Heart right ventricle (tissue), 16 donors: ENCODE data around the gene FMNL3. TPM values are rescaled to one million over a fixed set of nuclear protein-coding genes. Genes with fewer than 3 reads are reported as not detected.
A peak's percentile ranks its signal among the peaks of the same experiment; 100 is the strongest.

Source experiments
- ATAC-seq, 8 donors: fragments of 200-7000 bp; cut with Tn5 transposase; one replicate each; pipeline ENCODE4 v1.9.1; 2020; ENCODE audit warnings: mild to moderate bottlenecking in 8 of 8, moderate library complexity in 8 of 8, moderate number of reproducible peaks in 1 of 8
- DNase-seq, 2 donors: peaks; one replicate each; pipeline ENCODE4 v3.0.0-alpha.2; 2020
- H3K27ac ChIP-seq, 10 donors: fragments of 200-600 bp; sonication (generic) in 2 of 10; one replicate each; pipeline versions ENCODE4 v1.5.0 to v1.8.0; 2020 to 2022; ENCODE audit warnings: mild to moderate bottlenecking in 3 of 10
- H3K27me3 ChIP-seq, 7 donors: fragments of 200-600 bp; one replicate each; pipeline ENCODE4 v1.8.0; 2021 to 2022; ENCODE audit warnings: mild to moderate bottlenecking in 2 of 7
- H3K36me3 ChIP-seq, 9 donors: fragments of 200-600 bp; sonication (generic) in 1 of 9; one replicate each; pipeline versions ENCODE4 v1.5.0 to v1.8.0; 2020 to 2022; ENCODE audit warnings: mild to moderate bottlenecking in 2 of 9
- H3K4me1 ChIP-seq, 9 donors: fragments of 200-600 bp; sonication (generic) in 1 of 9; one replicate each; pipeline versions ENCODE4 v1.5.0 to v1.8.0; 2020 to 2022; ENCODE audit warnings: mild to moderate bottlenecking in 4 of 9
- H3K4me3 ChIP-seq, 10 donors: fragments of 200-600 bp; sonication (generic) in 2 of 10; one replicate each; pipeline versions ENCODE4 v1.5.0 to v1.8.0; 2020 to 2022; ENCODE audit warnings: mild to moderate bottlenecking in 7 of 10, moderate library complexity in 2 of 10
- H3K9me3 ChIP-seq, 11 donors: fragments of 200-600 bp in 10 of 11; sonication (generic) in 2 of 11; one replicate each; pipeline versions ENCODE4 v1.5.0 to v1.8.0; 2013 to 2022; ENCODE audit warnings: mild to moderate bottlenecking in 2 of 11, control low read depth in 1 of 11, moderate library complexity in 1 of 11
- WGBS, 2 donors: extraction: QIAGEN DNeasy Blood & Tissue Kit; methylation state at CpG; one replicate each; pipeline ENCODE4 v1.1.7; 2013; ENCODE audit warnings: inconsistent platforms in 1 of 2; 5-methylcytosine and 5-hydroxymethylcytosine counted together
- intact Hi-C, 10 donors: fragments of 100-400 bp; cut with DNase I; formaldehyde crosslinking; loops; one replicate each; pipeline versions ENCODE4 v1.11.1 to v1.14.2; 2022
- polyA plus RNA-seq, 2 donors: library from polyadenylated mRNA; stranded (reverse); fragments of 200-250 nt; gene quantifications; one replicate each; pipeline ENCODE4 v1.2.3, GENCODE V29; 2013
- total RNA-seq, 10 donors: library from RNA; stranded (reverse); fragmentation: NEBNext Ultra II Directional in 3 of 10; extraction: Animal tissue kit (Norgen Biotek cat#: 25700) in 3 of 10; gene quantifications; one replicate each; pipeline versions ENCODE4 v1.2.1 to v1.2.4, GENCODE V29; 2021 to 2023
- TF ChIP-seq, protein P1 (sequence below), 9 donors: fragments of 200-600 bp; sonication (generic) in 2 of 9; IDR thresholded peaks; one replicate each; pipeline versions ENCODE4 v1.5.0 to v1.8.0; 2021 to 2022; ENCODE audit warnings: antibody characterized with exemption in 9 of 9, mild to moderate bottlenecking in 5 of 9, moderate library complexity in 1 of 9
- donor health status: Arrhythmogenic right ventricular cardiomyopathy.
- donor health status: ischemic (EF 13 %, LVEDD 7.1; RV severe dilation, severe dysfunction).
- donor health status: healthy with polysubstance abuse.
- donor health status: DM: no; HTN: yes; CAD: no.
- donor health status: DM: no; HTN: no; CAD: no.
- donor health status: ischemic (EF 25% LVEDD 6.9; RV normal size, moderate dysfunction).
- donor health status: ischemic (EF 25% LVEDD 5.7; RV mildly dilated, moderate dysfunction).
- donor health status: healthy.
- donor health status: DM: yes; HTN: yes; CAD: no.
- donor health status: Ischemic cardiomyopathy.
- donor health status: ischemic (EF 35%, LVEDD 5.7; RV mildly dilated, moderate dysfunction).
- donor health status: nonischemic (EF 11% LVEDD 7.7; RV severe dilation, severe dysfunction).
- donor health status: DM: yes; HTN: yes; CAD: no.
- donor health status: PGD.
- donor health status: ischemic (EF 29% LVEDD 5.4; RV normal size, mild dysfunction).
- donor health status: nonischemic (EF 23%, LVEDD 6.1; RV moderate dilation, normal function).

Gene FMNL3
- total and polyA plus RNA-seq, 12 donors, result 5.7 to 19.6 (median 11.3) TPM

DNA sequence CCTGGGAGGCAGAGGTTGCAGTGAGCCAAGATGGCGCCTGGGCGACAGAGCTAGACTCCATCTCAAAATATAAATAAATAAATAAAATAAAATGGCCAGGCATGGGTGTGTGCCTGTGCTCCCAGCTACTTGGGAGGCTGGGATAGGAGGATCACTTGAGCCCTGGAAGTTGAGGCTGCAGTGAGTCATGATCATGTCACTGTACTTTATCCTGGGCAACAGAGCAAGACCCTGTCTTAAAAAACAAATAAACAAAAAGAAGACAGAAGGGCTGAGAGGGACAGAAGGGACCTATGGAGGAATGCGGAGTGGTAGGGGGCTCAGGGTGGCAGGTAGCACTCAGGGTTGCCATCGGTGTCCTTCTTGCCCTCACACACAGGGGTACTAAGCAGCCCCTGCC, 43.0 kb downstream of the FMNL3 start:
- Histone ChIP-seq H3K27me3 (no peaks in the 10 kb centered on the region), H3K9me3 (no peaks in the 10 kb centered on the region), H3K27ac (peak overlapping the region; percentile 74 to 97 (median 86)), H3K4me1 (peaks cover 29 to 99% (median 78%) of the 10 kb centered on the region in 9 donors), H3K36me3 (peaks cover 0 to 44% (median 0%) of the 10 kb centered on the region in 9 donors), H3K4me3 (peak overlapping the region in 1 of 10 donors; percentile 3)
- DNase-seq (no peak), ATAC-seq (no peak)
- 89 to 95% methylated on average over 4 of the region's 4 CpGs for WGBS, 2 donors
- intact Hi-C loops, result loop anchor here in 1 of 10 donors (5.0 kb wide), 1 partner anchor 38 kb away; no protein-coding TSS in a partner anchor
- TF ChIP-seq, protein P1, sequence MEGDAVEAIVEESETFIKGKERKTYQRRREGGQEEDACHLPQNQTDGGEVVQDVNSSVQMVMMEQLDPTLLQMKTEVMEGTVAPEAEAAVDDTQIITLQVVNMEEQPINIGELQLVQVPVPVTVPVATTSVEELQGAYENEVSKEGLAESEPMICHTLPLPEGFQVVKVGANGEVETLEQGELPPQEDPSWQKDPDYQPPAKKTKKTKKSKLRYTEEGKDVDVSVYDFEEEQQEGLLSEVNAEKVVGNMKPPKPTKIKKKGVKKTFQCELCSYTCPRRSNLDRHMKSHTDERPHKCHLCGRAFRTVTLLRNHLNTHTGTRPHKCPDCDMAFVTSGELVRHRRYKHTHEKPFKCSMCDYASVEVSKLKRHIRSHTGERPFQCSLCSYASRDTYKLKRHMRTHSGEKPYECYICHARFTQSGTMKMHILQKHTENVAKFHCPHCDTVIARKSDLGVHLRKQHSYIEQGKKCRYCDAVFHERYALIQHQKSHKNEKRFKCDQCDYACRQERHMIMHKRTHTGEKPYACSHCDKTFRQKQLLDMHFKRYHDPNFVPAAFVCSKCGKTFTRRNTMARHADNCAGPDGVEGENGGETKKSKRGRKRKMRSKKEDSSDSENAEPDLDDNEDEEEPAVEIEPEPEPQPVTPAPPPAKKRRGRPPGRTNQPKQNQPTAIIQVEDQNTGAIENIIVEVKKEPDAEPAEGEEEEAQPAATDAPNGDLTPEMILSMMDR (IDR thresholded peaks at IDR 0.05), result no peak

DNA sequence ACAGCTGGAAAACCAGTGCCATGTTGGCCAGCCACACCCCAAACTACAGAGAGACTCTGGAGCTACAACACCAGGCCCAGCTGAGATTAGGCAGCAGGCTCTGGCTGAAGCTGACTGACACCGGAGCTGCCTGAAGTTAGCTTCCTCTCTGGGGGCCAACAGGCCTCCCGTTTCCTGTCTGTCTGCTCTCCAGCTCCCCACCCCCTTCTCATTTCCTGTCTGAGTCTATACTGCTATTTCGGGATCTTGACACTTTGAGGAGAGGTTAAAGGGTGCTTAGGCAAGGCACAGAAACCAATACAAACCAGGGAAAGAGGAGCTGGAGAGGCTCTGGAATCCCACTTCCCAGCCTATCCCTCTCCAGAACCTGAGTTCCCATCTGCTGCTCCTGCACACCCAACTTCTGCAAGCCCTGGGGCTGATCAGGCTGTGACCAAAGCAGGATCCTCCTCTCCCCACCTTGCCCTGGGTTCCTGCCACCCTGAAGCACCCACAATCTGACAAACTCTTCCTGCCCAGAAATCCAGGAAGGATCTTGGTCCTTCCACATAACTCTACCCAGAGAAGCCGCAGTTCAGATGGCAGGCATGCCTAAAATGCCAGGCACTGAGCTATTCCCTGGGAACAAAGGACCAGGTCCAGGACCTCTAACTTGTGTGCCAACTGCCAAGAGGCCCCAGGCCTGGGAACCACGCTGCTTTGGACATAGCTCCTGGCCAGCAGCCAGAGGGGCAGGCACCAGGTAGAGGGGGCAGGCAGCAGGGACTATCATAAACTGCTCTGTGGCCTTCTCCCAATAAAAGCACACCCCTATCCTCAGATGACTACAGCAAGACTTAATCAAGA, 44.0 kb downstream of the FMNL3 start:
- WGBS, 2 donors, result 3 to 10% methylated on average over 5 of the region's 5 CpGs
- TF ChIP-seq, protein P1 (IDR thresholded peaks at IDR 0.05), result no peak
- peak overlapping the region in 2 of 10 donors; percentile 6 to 7 for H3K4me3 ChIP-seq

GRCh38 chr12:49661746-49662145, 45.5 kb downstream of the FMNL3 start:
- no peak for ATAC-seq
- 79 to 82% methylated on average over 3 of the region's 3 CpGs for WGBS, 2 donors
- Histone ChIP-seq H3K4me3 (no peak overlapping the region), H3K27me3 (no peaks in the 10 kb centered on the region), H3K36me3 (peaks cover 0 to 68% (median 7%) of the 10 kb centered on the region in 9 donors), H3K27ac (peak overlapping the region in 8 of 10 donors; percentile 74 to 97 (median 88)), H3K9me3 (no peaks in the 10 kb centered on the region), H3K4me1 (peaks cover 34 to 100% (median 96%) of the 10 kb centered on the region in 9 donors)
- no peak for DNase-seq
- intact Hi-C loops, result loop anchor here in 1 of 10 donors (5.0 kb wide), 1 partner anchor 41 kb away; no protein-coding TSS in a partner anchor
- TF ChIP-seq, protein P1 (IDR thresholded peaks at IDR 0.05), result no peak

More for the DNA sequence above, 44.0 kb downstream of the FMNL3 start:
- H3K27ac ChIP-seq, result peak overlapping the region; percentile 74 to 97 (median 86)
- H3K9me3 ChIP-seq, result no peaks in the 10 kb centered on the region
- H3K27me3 ChIP-seq, result no peaks in the 10 kb centered on the region
- peaks cover 34 to 100% (median 86%) of the 10 kb centered on the region in 9 donors for H3K4me1 ChIP-seq
- DNase-seq, result peak; percentile 71 to 91
- peaks cover 0 to 53% (median 0%) of the 10 kb centered on the region in 9 donors for H3K36me3 ChIP-seq
- intact Hi-C loops, result loop anchor here in 1 of 10 donors (5.0 kb wide), 1 partner anchor 39 kb away; no protein-coding TSS in a partner anchor
- peak; percentile 77 to 93 (median 90) for ATAC-seq

DNA sequence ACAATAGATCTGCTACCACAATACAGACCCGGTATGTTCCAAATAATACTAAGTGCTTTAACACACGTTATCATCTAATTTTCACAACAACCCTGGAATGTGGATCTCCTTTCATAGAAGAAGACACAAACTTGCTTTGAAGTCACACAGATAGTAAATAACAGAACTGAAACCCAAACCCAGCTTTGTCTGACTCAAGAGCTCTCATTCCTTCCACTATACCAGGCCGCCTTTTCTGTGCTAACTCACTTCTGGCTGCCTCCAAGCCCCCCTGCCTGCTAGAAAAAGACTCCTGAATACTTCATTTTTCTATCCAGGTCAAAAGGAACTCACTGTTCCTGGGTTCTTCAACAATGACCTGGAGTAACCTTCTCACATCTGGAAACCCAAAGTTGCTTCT, 46.0 kb downstream of the FMNL3 start:
- Histone ChIP-seq H3K27me3 (no peaks in the 10 kb centered on the region), H3K4me1 (peaks cover 39 to 100% (median 96%) of the 10 kb centered on the region in 9 donors), H3K4me3 (no peak overlapping the region), H3K9me3 (no peaks in the 10 kb centered on the region), H3K27ac (peak overlapping the region in 6 of 10 donors; percentile 22 to 97 (median 85)), H3K36me3 (peaks cover 0 to 73% (median 12%) of the 10 kb centered on the region in 9 donors)
- DNase-seq (no peak), ATAC-seq (no peak)
- WGBS, 2 donors, result 78 to 80% methylated on average over 3 of the region's 3 CpGs
- intact Hi-C loops, result loop anchor here in 1 of 10 donors (5.0 kb wide), 1 partner anchor 41 kb away; no protein-coding TSS in a partner anchor
- TF ChIP-seq, protein P1 (IDR thresholded peaks at IDR 0.05), result no peak
